Activated naive CD8-positive, alpha-beta T cell (primary cell): ENCODE results near the gene PTPRG.

ENCODE experiments used
- H3K27ac Mint-ChIP-seq: one replicate; pipeline ENCODE4 v1.8.0; 2021; ENCODE audit warnings: mixed read lengths
- H3K27me3 Mint-ChIP-seq: one replicate; pipeline ENCODE4 v1.8.0; 2021; ENCODE audit warnings: mixed read lengths
- H3K36me3 Mint-ChIP-seq: one replicate; pipeline ENCODE4 v1.8.0; 2021; ENCODE audit warnings: mixed read lengths
- H3K4me1 Mint-ChIP-seq: one replicate; pipeline ENCODE4 v1.8.0; 2021; ENCODE audit warnings: low read depth, mixed read lengths
- H3K4me3 Mint-ChIP-seq: one replicate; pipeline ENCODE4 v1.8.0; 2021; ENCODE audit warnings: mild to moderate bottlenecking, mixed read lengths
- H3K9me3 Mint-ChIP-seq: one replicate; pipeline ENCODE4 v1.8.0; 2021; ENCODE audit warnings: low read depth, mixed read lengths

PTPRG gene

DNA sequence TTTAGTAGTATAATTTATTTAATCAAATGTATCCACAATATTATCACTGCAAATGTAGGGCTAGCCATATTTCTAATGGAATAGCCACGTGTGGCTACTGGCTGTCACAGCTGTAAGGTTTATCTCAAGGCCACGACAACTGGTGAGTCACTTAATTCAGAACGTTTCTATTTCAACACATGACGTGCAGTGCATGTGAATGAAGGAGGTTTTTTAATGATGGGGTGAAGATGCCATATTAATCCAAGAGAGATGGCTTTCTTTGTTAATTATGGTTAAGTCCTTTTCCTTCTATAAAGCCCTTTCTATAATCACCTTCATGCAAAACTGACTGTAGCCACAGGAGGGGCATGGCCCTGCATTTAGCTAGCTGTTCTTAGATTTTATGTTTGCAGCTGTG, 600.0 kb downstream of the PTPRG start:
- Mint-ChIP-seq H3K9me3 (no peaks in the 10 kb centered on the region), H3K4me1 (no peaks in the 10 kb centered on the region), H3K36me3 (no peaks in the 10 kb centered on the region), H3K27me3 (peaks cover 2% of the 10 kb centered on the region), H3K27ac (no peak overlapping the region), H3K4me3 (no peak overlapping the region)

GRCh38 chr3:62164196-62164595, 602.8 kb downstream of the PTPRG start:
- no peaks in the 10 kb centered on the region for H3K9me3 Mint-ChIP-seq
- H3K27me3 Mint-ChIP-seq = peaks cover 4% of the 10 kb centered on the region
- H3K36me3 Mint-ChIP-seq = no peaks in the 10 kb centered on the region
- H3K4me1 Mint-ChIP-seq = no peaks in the 10 kb centered on the region
- H3K27ac Mint-ChIP-seq = no peak overlapping the region
- H3K4me3 Mint-ChIP-seq = no peak overlapping the region

DNA sequence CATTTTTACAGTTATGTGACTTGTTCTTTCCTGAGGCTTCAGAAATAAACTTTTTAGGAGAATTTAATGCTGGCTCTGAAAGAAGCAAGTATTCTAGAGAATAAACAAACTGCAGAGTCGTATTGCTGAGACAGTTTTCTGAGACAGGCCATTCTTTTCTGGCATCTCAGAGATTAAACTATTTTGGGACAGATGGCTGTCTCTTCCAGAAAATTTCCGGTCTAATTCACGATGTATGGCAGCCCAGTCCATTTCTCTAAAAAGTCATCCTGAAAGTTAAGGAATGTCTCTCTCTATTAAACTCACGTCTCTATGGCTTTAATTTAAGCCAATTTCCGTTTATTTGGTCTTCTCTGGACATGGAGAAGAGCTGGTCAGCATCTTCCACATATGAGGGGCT, 603.4 kb downstream of the PTPRG start:
- Mint-ChIP-seq H3K4me1 (no peaks in the 10 kb centered on the region), H3K36me3 (no peaks in the 10 kb centered on the region), H3K27me3 (peaks cover 4% of the 10 kb centered on the region), H3K9me3 (no peaks in the 10 kb centered on the region), H3K4me3 (no peak overlapping the region), H3K27ac (no peak overlapping the region)

- Mint-ChIP-seq H3K4me1 (no peaks in the 10 kb centered on the region), H3K9me3 (no peaks in the 10 kb centered on the region), H3K27me3 (peaks cover 6% of the 10 kb centered on the region), H3K36me3 (no peaks in the 10 kb centered on the region), H3K4me3 (no peak overlapping the region), H3K27ac (no peak overlapping the region)
These were observed 606.3 kb downstream of the PTPRG start for GRCh38 chr3:62167566-62168262.

GRCh38 chr3:62168356-62168755, 607.0 kb downstream of the PTPRG start:
- H3K27me3 Mint-ChIP-seq = peaks cover 6% of the 10 kb centered on the region
- no peaks in the 10 kb centered on the region for H3K4me1 Mint-ChIP-seq
- no peaks in the 10 kb centered on the region for H3K36me3 Mint-ChIP-seq
- H3K27ac Mint-ChIP-seq = no peak overlapping the region
- no peak overlapping the region for H3K4me3 Mint-ChIP-seq
- H3K9me3 Mint-ChIP-seq = no peaks in the 10 kb centered on the region

DNA sequence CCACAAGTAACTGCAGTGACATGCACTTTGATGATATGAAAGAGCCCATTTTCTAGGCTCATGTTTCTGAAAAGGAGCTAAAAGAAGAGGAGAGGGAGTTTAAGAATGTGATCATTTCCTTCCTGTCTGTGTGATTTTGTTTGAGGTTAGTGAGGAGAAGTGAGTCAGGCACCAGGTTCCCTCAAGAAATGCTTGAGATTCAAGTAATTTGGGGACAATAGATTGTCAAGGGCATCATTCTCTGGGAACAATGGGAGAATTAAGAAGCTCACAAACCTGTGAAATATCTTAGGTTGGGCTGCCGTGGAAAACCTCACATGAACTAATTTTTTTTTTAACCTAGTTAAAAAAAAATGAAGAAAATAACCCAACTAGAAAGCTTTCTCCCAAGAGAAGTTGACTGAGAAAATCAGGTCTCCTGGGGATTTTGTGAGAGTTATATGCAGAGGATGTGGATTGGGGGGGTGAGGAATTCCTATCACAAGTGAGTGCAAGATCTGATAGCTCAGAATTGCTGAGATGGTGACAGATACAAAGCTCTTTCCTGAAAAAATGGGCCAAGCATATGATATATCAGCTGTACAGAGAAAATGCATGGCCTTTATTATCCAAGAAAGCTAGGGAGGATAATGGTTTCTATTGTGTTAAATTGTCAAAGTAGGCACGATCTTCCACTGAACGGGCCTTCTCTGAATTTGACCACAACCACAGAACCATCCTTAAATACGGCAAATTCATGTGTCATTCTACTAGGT, 608.7 kb downstream of the PTPRG start:
- H3K27ac Mint-ChIP-seq = no peak overlapping the region
- H3K9me3 Mint-ChIP-seq = no peaks in the 10 kb centered on the region
- H3K4me3 Mint-ChIP-seq = no peak overlapping the region
- no peaks in the 10 kb centered on the region for H3K36me3 Mint-ChIP-seq
- no peaks in the 10 kb centered on the region for H3K4me1 Mint-ChIP-seq
- peaks cover 7% of the 10 kb centered on the region for H3K27me3 Mint-ChIP-seq

- Mint-ChIP-seq H3K4me1 (no peaks in the 10 kb centered on the region), H3K27ac (no peak overlapping the region), H3K27me3 (peaks cover 9% of the 10 kb centered on the region), H3K4me3 (no peak overlapping the region), H3K9me3 (no peaks in the 10 kb centered on the region), H3K36me3 (no peaks in the 10 kb centered on the region)
These were observed 610.4 kb downstream of the PTPRG start for GRCh38 chr3:62171789-62172188.

DNA sequence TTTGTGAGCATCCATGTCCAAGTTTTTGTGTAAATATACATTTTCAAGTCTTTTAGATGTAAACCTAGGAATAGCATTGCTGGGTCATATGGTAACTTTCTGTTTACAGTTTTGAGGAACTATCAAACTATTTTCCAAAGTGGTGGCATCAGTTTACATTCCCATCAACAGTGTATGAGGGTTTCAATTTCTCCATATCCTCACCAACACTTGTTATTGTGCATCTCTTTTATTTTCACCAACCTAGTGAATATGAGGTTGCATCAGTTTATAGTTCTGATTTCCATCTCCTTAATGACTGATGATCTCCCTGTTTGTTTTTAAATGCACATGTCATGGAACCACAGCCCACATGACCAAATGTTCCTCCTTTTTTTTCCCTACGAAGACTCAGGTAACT, 610.8 kb downstream of the PTPRG start:
- Mint-ChIP-seq H3K4me3 (no peak overlapping the region), H3K27ac (no peak overlapping the region), H3K9me3 (no peaks in the 10 kb centered on the region), H3K36me3 (no peaks in the 10 kb centered on the region), H3K4me1 (no peaks in the 10 kb centered on the region), H3K27me3 (peaks cover 9% of the 10 kb centered on the region)

DNA sequence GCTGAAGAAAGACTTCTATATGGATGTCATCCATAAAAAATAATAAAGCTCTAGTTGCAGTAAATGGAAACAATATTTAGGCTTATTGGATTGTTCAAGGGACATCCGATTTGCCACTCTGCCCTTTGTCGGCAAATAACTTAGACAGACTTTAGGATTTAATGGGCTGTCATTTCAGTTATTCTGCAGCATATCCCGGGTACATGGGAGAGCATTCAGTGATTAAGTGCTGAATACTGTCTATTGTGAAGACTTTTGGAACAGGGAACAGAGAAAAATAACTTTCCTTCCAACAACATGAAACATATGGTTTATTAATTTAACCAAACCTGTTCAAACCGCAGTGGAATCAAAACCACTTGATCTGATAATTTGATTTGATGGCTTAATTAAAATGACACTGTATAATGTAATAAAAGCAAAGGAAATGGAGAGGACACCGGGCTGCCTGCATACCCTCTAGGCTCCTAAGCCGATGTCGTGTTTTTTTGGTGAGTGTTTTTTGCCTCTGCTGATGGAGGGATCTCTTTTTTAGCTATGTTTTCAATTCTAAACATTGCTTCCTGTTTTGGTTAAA, 612.7 kb downstream of the PTPRG start:
- H3K27ac Mint-ChIP-seq = no peak overlapping the region

DNA sequence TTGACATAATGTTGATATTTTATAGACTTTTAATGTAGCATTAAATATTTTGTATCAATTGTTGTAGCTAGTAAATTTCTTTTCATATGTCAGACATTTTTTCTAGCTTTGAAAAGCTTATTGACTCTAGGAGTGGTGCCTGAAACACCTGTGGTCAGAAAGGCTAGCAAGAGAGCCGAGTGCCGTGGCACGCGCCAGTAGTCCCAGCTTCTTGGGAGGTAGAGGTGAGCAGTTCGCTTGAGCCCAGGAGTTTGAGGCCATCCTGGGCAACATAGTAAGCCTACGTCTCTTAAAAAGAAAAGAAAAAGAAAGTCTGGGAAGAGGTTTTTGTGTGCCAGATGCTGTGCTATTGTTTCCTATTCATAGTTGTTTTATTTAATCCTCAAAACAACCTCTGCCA, 613.8 kb downstream of the PTPRG start:
- H3K27ac Mint-ChIP-seq = no peak overlapping the region
- H3K4me1 Mint-ChIP-seq = no peaks in the 10 kb centered on the region
- H3K27me3 Mint-ChIP-seq = peaks cover 6% of the 10 kb centered on the region
- H3K4me3 Mint-ChIP-seq = no peak overlapping the region
- H3K9me3 Mint-ChIP-seq = no peaks in the 10 kb centered on the region
- no peaks in the 10 kb centered on the region for H3K36me3 Mint-ChIP-seq

More for the DNA sequence above, 612.7 kb downstream of the PTPRG start:
- Mint-ChIP-seq H3K36me3 (no peaks in the 10 kb centered on the region), H3K4me1 (no peaks in the 10 kb centered on the region), H3K27me3 (peaks cover 6% of the 10 kb centered on the region), H3K4me3 (no peak overlapping the region), H3K9me3 (no peaks in the 10 kb centered on the region)

DNA sequence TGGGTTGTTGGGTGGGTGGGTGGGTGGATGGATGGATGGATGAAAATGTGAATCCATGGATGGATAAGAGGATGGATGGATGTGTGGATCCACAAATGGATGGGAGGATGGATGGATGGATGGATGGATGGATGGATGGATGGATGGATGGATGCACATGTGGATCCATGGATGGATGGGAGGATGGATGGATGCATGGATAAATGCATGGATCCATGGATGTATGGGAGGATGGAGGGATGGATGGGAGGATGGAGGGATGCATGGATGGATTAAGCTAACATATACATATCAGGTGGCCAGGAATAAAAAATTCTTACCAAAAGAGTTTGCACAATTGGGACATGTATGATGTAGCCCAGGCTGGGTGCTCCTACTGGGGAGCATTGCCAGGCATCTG, 616.7 kb downstream of the PTPRG start:
- Mint-ChIP-seq H3K27ac (no peak overlapping the region), H3K27me3 (peaks cover 4% of the 10 kb centered on the region), H3K36me3 (no peaks in the 10 kb centered on the region), H3K4me1 (no peaks in the 10 kb centered on the region), H3K9me3 (no peaks in the 10 kb centered on the region), H3K4me3 (no peak overlapping the region)

DNA sequence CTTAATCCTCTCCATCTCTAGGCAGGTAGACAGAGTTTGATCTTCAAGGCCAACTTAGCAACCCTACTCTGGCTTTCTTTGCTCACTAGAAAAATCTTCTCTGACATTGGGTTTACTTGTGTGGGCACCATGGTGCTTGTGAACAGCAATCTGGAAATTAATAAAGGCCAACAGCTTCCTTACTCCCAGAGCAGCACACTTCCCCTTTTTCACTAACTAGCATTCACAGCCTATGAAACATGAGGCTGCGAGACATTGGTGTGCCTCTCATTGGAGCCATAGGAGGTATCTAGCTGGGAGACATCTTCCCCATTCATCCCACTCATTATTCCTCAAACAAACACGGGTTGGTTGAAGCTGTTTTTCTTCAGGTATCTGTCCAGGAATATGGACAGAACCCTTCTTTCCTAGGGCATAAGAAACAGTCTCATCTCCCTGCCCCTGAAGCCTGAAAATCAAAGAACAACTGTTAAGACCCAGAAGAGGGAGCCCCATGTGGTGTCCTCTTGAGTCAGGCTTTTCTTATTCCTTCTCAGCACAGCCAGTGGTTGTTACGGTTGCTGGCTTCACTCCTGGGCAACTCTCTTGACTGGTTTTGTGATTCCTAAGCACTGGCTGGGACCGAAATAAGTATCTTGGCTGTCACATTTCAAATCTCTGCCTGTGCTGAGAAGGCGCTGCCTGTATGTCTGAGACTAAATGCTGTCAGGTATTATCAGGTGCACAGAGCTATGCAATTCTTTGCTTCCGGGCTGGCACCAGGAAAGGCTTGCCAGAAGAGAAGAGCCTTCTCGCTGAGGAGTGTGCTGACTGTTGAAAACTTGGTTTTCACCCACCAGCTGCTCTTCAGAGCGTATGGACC, 617.6 kb downstream of the PTPRG start:
- no peaks in the 10 kb centered on the region for H3K9me3 Mint-ChIP-seq
- no peak overlapping the region for H3K4me3 Mint-ChIP-seq
- peaks cover 3% of the 10 kb centered on the region for H3K27me3 Mint-ChIP-seq
- no peak overlapping the region for H3K27ac Mint-ChIP-seq
- no peaks in the 10 kb centered on the region for H3K36me3 Mint-ChIP-seq
- no peaks in the 10 kb centered on the region for H3K4me1 Mint-ChIP-seq

DNA sequence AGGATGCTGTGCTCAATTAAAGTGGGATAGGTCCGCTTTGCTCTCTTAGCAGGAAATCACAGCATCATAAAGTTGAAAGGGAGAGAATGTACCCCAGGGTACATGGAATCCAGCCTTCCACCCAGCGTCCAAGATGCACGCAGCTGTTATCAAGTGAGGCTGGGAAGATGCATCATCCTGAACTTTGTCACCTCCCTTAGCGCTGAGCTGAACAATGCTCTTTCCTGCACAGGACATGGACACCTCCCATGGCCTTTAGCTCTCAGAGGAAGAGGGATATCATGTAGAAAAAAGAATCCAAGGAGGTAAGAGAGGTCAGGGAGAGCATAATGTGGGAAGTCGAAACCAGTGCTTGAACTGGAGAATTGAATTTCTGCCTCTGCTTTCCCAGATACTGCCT, 619.1 kb downstream of the PTPRG start:
- Mint-ChIP-seq H3K27ac (no peak overlapping the region), H3K36me3 (no peaks in the 10 kb centered on the region), H3K4me1 (no peaks in the 10 kb centered on the region), H3K27me3 (peaks cover 3% of the 10 kb centered on the region), H3K9me3 (no peaks in the 10 kb centered on the region), H3K4me3 (no peak overlapping the region)

DNA sequence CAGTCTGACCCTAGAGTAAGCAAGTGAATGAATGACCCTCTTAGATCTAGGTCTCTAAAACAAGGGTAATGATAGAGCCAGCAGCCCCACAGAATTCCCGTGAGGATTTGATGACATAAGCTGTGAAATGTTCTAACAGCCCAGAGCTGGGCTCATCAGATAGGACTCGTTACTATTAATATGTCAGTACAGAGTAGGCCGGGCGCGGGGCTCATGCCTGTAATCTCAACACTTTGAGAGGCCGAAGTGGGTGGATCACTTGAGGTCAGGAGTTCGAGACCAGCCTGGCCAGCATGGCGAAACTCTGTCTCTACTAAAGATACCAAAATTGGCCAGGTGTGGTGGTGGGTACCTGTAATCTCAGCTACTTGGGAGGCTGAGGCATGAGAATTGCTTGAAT, 621.7 kb downstream of the PTPRG start:
- no peaks in the 10 kb centered on the region for H3K9me3 Mint-ChIP-seq
- no peak overlapping the region for H3K27ac Mint-ChIP-seq
- H3K4me3 Mint-ChIP-seq = no peak overlapping the region
- H3K4me1 Mint-ChIP-seq = no peaks in the 10 kb centered on the region
- no peaks in the 10 kb centered on the region for H3K36me3 Mint-ChIP-seq
- peaks cover 1% of the 10 kb centered on the region for H3K27me3 Mint-ChIP-seq

DNA sequence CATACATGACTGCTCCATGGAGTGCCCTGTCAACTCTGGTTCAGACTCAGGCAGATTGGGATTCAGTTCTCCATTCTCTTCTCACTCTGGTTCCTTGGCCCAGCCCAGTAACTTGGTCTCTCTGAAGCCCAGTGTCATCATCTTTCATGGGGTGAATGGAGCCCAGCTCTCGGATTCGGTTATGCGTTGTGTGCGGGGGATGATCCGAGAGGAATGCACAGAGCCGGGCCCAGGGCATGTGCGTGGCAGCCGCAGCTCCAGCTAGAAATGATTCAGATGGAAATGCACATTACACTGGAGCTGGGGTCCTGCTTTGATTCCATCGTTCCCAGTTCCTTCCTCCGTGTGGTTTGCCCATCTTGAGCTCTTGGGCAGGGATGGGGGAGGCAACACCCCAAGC, 622.6 kb downstream of the PTPRG start:
- no peak overlapping the region for H3K4me3 Mint-ChIP-seq
- peaks cover 4% of the 10 kb centered on the region for H3K4me1 Mint-ChIP-seq
- no peaks in the 10 kb centered on the region for H3K36me3 Mint-ChIP-seq
- H3K9me3 Mint-ChIP-seq = no peaks in the 10 kb centered on the region
- H3K27ac Mint-ChIP-seq = no peak overlapping the region
- peaks cover 1% of the 10 kb centered on the region for H3K27me3 Mint-ChIP-seq
